HepG2 (cell line): ENCODE results near the gene SLC13A5. TPM values are rescaled to one million over a fixed set of nuclear protein-coding genes. Genes with fewer than 3 reads are reported as not detected.

Source experiments
- ARHGAP35 ChIP-seq: sonication (generic); formaldehyde crosslinking; IDR thresholded peaks from 2 replicates; pipeline ENCODE4 v1.9.0; 2022; ENCODE audit warnings: mild to moderate bottlenecking, inconsistent platforms, moderate library complexity, missing genetic modification reagents, borderline replicate concordance
- ARID2 ChIP-seq: sonication (generic); formaldehyde crosslinking; IDR thresholded peaks from 2 replicates; pipeline ENCODE4 v1.8.1; 2022; ENCODE audit warnings: mild to moderate bottlenecking, missing genetic modification reagents, borderline replicate concordance
- ARNT2 ChIP-seq: sonication (generic); formaldehyde crosslinking; IDR thresholded peaks from 2 replicates; pipeline ENCODE4 v1.8.0; 2022; ENCODE audit warnings: mild to moderate bottlenecking, low read depth, missing genetic modification reagents, moderate library complexity
- BATF2 ChIP-seq: sonication (generic); formaldehyde crosslinking; IDR thresholded peaks from 2 replicates; pipeline ENCODE4 v1.8.0; 2022; ENCODE audit warnings: mild to moderate bottlenecking, missing genetic modification reagents, moderate library complexity
- DPF2 ChIP-seq: sonication (generic); formaldehyde crosslinking; IDR thresholded peaks from 2 replicates; pipeline ENCODE4 v1.4.0; 2020; ENCODE audit warnings: mild to moderate bottlenecking, low read depth, missing genetic modification reagents, borderline replicate concordance
- FOXK2 ChIP-seq: fragments of 450-650 bp; IDR thresholded peaks from 2 replicates; pipeline ENCODE4 v1.6.1; 2016
- LRRFIP1 ChIP-seq: sonication (generic); formaldehyde crosslinking; conservative IDR thresholded peaks from 2 replicates; pipeline ENCODE4 v1.4.0; 2020; ENCODE audit warnings: missing genetic modification reagents
- MIXL1 ChIP-seq: IDR thresholded peaks from 2 replicates; pipeline ENCODE4 v1.6.1; 2016
- ONECUT2 ChIP-seq: sonication (generic); formaldehyde crosslinking; IDR thresholded peaks from 2 replicates; pipeline ENCODE4 v1.4.0; 2020; ENCODE audit warnings: missing genetic modification reagents
- PAX8 ChIP-seq: sonication (generic); formaldehyde crosslinking; IDR thresholded peaks from 2 replicates; pipeline ENCODE4 v1.8.0; 2022; ENCODE audit warnings: mild to moderate bottlenecking, missing genetic modification reagents, borderline replicate concordance
- SMARCC2 ChIP-seq: fragments of 450-650 bp; IDR thresholded peaks from 2 replicates; pipeline ENCODE4 v1.6.1; 2017; ENCODE audit warnings: antibody characterized with exemption, mild to moderate bottlenecking
- SP5 ChIP-seq: IDR thresholded peaks from 2 replicates; pipeline ENCODE4 v1.6.1; 2016; ENCODE audit warnings: low read depth, borderline replicate concordance
- STAT6 ChIP-seq: sonication (generic); formaldehyde crosslinking; IDR thresholded peaks from 2 replicates; pipeline ENCODE4 v1.4.0; 2020; ENCODE audit warnings: missing genetic modification reagents, mild to moderate bottlenecking, borderline replicate concordance
- TAF1 ChIP-seq: sonication (generic); formaldehyde crosslinking; IDR thresholded peaks from 2 replicates; pipeline ENCODE4 v1.4.0; 2020; ENCODE audit warnings: missing genetic modification reagents
- TBP ChIP-seq: sonication (generic); formaldehyde crosslinking; IDR thresholded peaks from 2 replicates; pipeline ENCODE4 v1.5.0; 2020; ENCODE audit warnings: missing genetic modification reagents
- TCF7L2 ChIP-seq: IDR thresholded peaks from 2 replicates; pipeline ENCODE4 v1.6.1; 2011; ENCODE audit warnings: mild to moderate bottlenecking, low read depth, low read length, moderate library complexity
- U2AF2 ChIP-seq: fragments of 200-400 bp; formaldehyde crosslinking; IDR thresholded peaks from 2 replicates; pipeline ENCODE4 v1.6.1; 2017; ENCODE audit warnings: low read depth, mild to moderate bottlenecking, low read length
- ZBTB46 ChIP-seq: sonication (generic); formaldehyde crosslinking; IDR thresholded peaks from 2 replicates; pipeline ENCODE4 v1.4.0; 2020; ENCODE audit warnings: mild to moderate bottlenecking, missing genetic modification reagents, borderline replicate concordance
- ZFYVE20 ChIP-seq: sonication (generic); formaldehyde crosslinking; IDR thresholded peaks from 2 replicates; pipeline ENCODE4 v1.8.0; 2023; ENCODE audit warnings: low read depth, mild to moderate bottlenecking, moderate library complexity, missing genetic modification reagents, borderline replicate concordance
- ZNF343 ChIP-seq: sonication (generic); formaldehyde crosslinking; IDR thresholded peaks from 2 replicates; pipeline ENCODE4 v1.4.0; 2020; ENCODE audit warnings: mild to moderate bottlenecking, missing genetic modification reagents
- ZSCAN29 ChIP-seq: sonication (generic); formaldehyde crosslinking; conservative IDR thresholded peaks from 2 replicates; pipeline ENCODE4 v1.4.0; 2020; ENCODE audit warnings: mild to moderate bottlenecking, missing genetic modification reagents
- polyA plus RNA-seq, 8 experiments: library from polyadenylated mRNA; depleted of rRNA in 3 of 8; stranded (reverse) in 7 of 8; unstranded in 1 of 8; fragments of >200 nt; fragmentation: Illumina TruSeq in 4 of 8; extraction: Trizol in 4 of 8; gene quantifications; 2 replicates each; pipeline versions ENCODE4 v1.2.1 to v1.2.3, GENCODE V29; 2011 to 2016; ENCODE audit warnings: low read depth in 4 of 8, missing spikeins in 1 of 8, mixed read lengths in 1 of 8; ENCODE audit not compliant: insufficient read depth in 1 of 8
- total RNA-seq, 5 experiments: library from RNA; depleted of rRNA; stranded (reverse); fragments of >200 nt; fragmentation: Illumina TruSeq; extraction: Trizol; gene quantifications; 2 replicates each; pipeline ENCODE4 v1.2.3, GENCODE V29; 2016; ENCODE audit warnings: low read depth in 1 of 5

SLC13A5 gene
- total and polyA plus RNA-seq, 2 of the 13 experiments (the other 11 are each of a cell fraction or from before 2014, with no cell fraction given) = 42.8 to 310 TPM

GRCh38 chr17:6699997-6700947, 12.9 kb downstream of the SLC13A5 start (continued):
- peak; percentile 82; the same call in 1 of the 2 replicates for TF ChIP-seq STAT6 (CRISPR knock-in tag)
- TF ChIP-seq MIXL1 (CRISPR knock-in tag) = peak; percentile 89
- no peak for TF ChIP-seq TBP (CRISPR knock-in tag)
- peak; percentile 96 for TF ChIP-seq ZSCAN29 (CRISPR knock-in tag)
- TF ChIP-seq TAF1 (CRISPR knock-in tag) = peak; percentile 58; the same call in 1 of the 2 replicates
- TF ChIP-seq ZNF343 (CRISPR knock-in tag) = 0 out of 2 replicates have a peak, but pooled peaks have one; percentile 77
- no peak for TF ChIP-seq ZFYVE20 (CRISPR knock-in tag)
- TF ChIP-seq FOXK2 = 0 out of 2 replicates have a peak, but pooled peaks have one; percentile 20
- 0 out of 2 replicates have a peak, but pooled peaks have one; percentile 60 for TF ChIP-seq ARNT2 (CRISPR knock-in tag)
- 0 out of 2 replicates have a peak, but pooled peaks have one; percentile 20 for TF ChIP-seq ARHGAP35 (CRISPR knock-in tag)
- TF ChIP-seq SMARCC2 = no peak
- TF ChIP-seq U2AF2 = no peak
- peak; percentile 71 for TF ChIP-seq DPF2 (CRISPR knock-in tag)
- peak; percentile 74; the same call in 1 of the 2 replicates for TF ChIP-seq TCF7L2
- no peak for TF ChIP-seq LRRFIP1 (CRISPR knock-in tag)
- TF ChIP-seq PAX8 (CRISPR knock-in tag) = peak; percentile 69; the same call in 1 of the 2 replicates
- TF ChIP-seq ONECUT2 (CRISPR knock-in tag) = no peak
- TF ChIP-seq BATF2 = no peak; the same call in 1 of the 2 replicates
- TF ChIP-seq ZBTB46 = no peak; the same call in 1 of the 2 replicates
- TF ChIP-seq ARID2 (CRISPR knock-in tag) = peak; percentile 56; the same call in 1 of the 2 replicates
- TF ChIP-seq SP5 (CRISPR knock-in tag) = peak; percentile 13; the same call in 1 of the 2 replicates
